ACHN (cell line): ENCODE results near the gene MDH2.
A peak's percentile ranks its signal among the peaks of the same experiment; 100 is the strongest.
"Not testable (repeated sequence)": the region's sequence is repeated elsewhere in the genome, so short reads cannot be mapped to it uniquely, and the experiment has no call there.

Experiments
- DNase-seq: peaks from one replicate; pipeline ENCODE4 v3.0.0-alpha.2; 2015
- in situ Hi-C: cut with HindIII; loops from 2 replicates; pipeline ENCODE4 v1.10.0; 2017; ENCODE audit warnings: low sequenced_read_pairs, low pct_ligation_motif_present, low pct_unique_long_range_greater_than_20kb

Gene MDH2

GRCh38 chr7:76040126-76040525 lies 7.8 kb upstream of the MDH2 start:
- no peak for DNase-seq

DNA sequence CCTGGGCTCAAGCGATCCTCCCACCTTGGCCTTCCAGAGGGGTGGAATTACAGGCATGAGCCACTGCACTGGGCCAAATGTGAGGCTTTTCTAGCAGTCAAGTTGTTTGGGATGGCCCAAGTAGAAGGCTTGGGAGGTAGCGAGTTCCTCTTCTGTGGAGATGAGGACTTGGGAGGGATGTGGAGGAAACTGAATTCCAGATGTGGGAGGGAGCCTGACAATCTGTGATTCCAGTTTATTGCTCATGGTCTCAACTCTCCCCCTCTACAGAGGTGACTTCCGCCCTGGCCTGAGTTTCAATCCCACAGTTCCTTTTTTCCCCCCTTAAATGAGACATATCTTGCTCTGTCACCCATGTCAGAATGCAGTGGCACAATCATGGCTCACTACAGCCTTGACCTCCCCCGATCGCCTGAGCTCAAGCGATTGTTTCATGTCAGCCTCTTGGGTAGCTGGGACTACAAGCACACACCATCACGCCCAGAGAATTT lies 3.5 kb upstream of the MDH2 start:
- no peak for DNase-seq
- in situ Hi-C loops = no loop called here

More at GRCh38 chr7:76040126-76040525, 7.8 kb upstream of the MDH2 start:
- in situ Hi-C loops = no loop called here

- in situ Hi-C loops = no loop called here
- peak; percentile 30 for DNase-seq
Observed at GRCh38 chr7:76047305-76047810, 548 bp upstream of the MDH2 start.

DNA sequence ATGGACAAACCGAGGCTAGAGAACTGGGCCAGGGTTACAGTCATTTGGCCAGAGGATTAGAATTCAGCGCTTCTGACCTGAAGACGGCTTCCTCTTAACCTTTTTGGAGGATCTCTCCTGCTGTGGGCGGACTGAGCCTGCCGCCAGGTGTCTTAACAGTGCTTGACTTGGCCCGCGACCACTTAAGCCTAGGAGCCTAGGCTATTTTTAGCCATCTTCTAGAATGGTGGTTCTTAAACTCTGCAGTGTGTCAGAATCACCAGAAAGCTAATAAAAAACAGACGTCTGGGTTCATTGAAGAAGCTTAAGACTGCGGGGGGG lies 722 bp downstream of the MDH2 start:
- in situ Hi-C loops = no loop called here
- DNase-seq = no peak

DNA sequence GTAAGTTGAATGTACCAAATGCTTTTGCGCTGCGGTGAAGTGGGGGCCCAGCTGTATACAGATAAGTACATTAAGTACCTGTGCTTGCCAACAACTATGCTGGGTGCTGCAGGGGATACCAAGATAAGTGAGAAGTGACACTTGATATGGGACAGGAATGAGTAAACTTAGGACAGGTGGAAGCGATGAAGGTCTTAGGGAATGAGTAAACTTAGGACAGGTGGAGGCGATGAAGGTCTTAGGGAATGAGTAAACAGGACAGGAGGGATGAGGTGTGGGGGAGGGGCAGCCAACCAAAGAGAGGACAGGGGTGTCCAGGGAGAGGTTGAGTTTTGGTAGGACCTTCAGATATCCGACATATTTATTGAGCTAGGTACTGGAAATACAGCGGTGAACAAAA lies 1.4 kb downstream of the MDH2 start:
- in situ Hi-C loops = no loop called here
- no peak for DNase-seq

- DNase-seq = no peak
- in situ Hi-C loops = no loop called here
Observed at GRCh38 chr7:76050545-76050944, 2.6 kb downstream of the MDH2 start.

- in situ Hi-C loops = no loop called here
- DNase-seq = no peak
Observed at GRCh38 chr7:76051840-76052239, 3.9 kb downstream of the MDH2 start.

- not testable (repeated sequence) for DNase-seq
Observed at GRCh38 chr7:76052681-76053080, 4.8 kb downstream of the MDH2 start.

DNA sequence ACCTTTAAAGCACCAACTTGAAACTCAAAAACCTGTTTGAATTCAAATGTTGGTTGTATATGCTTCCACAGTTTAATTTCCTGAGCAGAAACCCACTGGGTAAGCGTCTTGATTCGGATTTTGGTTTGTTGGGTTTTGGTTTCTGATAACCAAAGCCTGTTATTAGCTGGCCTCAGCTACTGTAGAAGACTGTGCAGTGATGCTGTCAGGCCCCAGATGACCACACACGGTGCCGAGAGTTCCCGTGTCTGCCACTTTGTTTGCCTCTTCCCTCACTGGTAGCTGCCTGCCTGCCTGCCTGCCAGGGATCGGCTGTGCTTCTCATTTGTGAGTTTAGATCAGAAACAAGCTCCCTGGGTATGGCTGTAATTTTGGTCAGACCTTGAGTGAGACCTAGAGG lies 5.6 kb downstream of the MDH2 start:
- no peak for DNase-seq
- in situ Hi-C loops = no loop called here

More at GRCh38 chr7:76052681-76053080, 4.8 kb downstream of the MDH2 start:
- in situ Hi-C loops = not testable (repeated sequence)

DNA sequence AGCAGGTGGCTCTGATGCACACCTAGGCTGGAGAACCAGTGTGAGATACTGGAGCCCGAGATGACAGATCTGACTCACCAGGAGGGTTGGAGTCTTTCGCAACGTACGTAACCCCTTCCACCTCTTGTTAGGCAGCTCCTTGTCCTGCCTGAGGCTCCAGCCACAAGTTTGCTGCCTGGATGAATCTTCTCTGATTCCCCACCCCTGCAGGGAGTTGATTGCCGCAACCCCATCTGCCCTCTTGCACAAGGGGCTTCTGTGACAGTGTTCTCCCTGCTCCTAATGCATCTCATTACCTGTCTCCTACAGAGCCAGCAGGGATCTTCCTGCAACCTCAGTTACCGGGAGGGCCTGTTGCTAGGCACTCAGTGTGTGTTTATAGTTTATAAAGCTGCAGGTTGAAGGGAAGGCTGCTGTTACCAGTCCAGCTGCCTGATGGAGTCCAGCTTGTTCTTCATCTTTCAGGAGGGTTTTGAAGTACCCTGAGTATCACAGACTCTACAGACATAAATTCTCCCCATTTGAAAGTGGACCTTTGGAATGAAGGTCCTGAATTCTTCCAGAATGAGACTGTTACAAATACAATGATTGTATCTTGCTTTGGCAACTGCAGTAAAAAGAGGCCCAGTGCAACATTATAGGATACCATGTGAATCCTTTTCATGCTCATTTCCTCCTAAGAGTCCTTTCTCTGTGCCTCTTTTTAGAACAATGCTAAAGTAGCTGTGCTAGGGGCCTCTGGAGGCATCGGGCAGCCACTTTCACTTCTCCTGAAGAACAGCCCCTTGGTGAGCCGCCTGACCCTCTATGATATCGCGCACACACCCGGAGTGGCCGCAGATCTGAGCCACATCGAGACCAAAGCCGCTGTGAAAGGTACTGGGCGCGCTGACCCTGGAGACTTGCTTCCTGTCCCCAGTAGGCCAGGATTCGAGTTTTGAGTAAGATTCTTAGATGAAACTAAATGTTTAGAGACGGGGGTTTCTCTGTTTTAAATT lies 6.5 kb downstream of the MDH2 start:
- peak; percentile 91 for DNase-seq
- in situ Hi-C loops = no loop called here

GRCh38 chr7:76056241-76056640 lies 8.3 kb downstream of the MDH2 start:
- no peak for DNase-seq
- in situ Hi-C loops = no loop called here

- in situ Hi-C loops = no loop called here
Observed at GRCh38 chr7:76057103-76057812, 9.4 kb downstream of the MDH2 start.

DNA sequence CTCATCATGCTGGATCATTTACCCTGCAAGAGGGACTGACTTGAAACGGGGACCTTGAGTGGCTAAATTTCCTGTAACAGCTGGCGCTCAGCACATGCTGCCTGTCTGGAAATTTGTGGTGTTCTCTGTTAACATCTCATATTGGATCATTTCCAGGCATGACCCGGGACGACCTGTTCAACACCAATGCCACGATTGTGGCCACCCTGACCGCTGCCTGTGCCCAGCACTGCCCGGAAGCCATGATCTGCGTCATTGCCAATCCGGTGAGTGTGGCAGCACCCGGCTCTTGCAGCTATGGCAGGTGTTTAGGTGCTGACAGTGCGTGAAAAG lies 9.9 kb downstream of the MDH2 start:
- in situ Hi-C loops = no loop called here
- no peak for DNase-seq

More at GRCh38 chr7:76057103-76057812, 9.4 kb downstream of the MDH2 start:
- no peak for DNase-seq

DNA sequence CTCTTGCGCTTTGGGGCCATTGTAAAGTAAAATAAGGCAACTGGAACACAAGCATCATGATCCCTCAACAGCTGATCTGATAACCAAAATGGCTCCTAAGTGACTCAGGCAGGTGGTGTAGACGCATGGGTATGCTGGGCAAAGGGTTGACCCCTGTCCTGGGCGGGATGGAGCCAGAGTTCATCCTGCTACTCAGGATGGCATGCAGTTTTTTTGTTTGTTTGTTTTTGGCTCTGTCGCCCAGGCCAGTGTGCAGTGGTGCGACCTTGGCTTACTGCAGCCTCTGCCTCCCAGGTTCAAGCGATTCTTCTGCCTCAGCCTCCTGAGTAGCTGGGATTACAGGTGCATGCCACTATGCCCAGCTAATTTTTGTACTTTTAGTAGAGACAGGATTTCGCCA lies 10.8 kb downstream of the MDH2 start:
- in situ Hi-C loops, DNase-seq: not testable (repeated sequence)

DNA sequence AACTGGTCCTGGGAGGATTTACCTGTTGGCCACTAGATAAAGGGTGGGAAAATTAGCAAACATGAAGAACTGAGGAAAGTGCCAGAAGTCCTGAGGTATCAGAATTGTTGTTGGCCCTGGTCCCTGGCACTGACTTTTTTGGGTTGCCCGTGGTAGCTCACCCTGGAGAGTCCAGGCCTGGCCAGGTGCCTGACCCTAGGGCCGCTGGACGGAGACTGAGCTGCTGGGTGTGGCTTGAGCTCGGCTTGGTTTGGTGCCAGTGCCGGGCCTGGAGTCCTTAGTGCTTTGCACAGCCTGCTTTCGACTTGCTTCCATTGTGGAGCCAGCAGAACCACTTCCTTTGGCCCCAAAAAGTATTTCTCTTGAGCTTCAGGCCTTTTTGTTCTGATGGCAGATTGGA lies 12.9 kb downstream of the MDH2 start:
- DNase-seq = no peak
- in situ Hi-C loops = no loop called here

GRCh38 chr7:76062254-76062653 lies 14.3 kb downstream of the MDH2 start:
- no peak for DNase-seq
- in situ Hi-C loops = no loop called here

- in situ Hi-C loops = no loop called here
Observed at GRCh38 chr7:76063114-76063513, 15.2 kb downstream of the MDH2 start.

DNA sequence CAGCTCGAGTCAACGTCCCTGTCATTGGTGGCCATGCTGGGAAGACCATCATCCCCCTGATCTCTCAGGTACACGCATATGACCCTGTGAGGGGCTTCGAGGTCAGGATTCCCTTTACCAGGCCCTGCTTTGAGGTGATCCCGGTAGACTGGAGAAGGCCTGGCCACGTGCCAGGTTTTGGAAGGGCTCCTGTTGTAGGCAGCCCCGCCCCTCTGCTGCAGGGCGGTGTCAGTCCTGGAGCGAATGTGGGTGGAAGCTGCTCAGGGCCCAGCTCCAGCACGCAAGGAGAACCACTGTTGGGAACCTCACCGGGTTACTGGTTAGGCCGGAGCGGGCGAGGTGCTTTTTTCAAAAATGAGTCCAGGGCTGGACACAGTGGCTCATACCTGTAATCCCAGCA lies 15.6 kb downstream of the MDH2 start:
- in situ Hi-C loops = no loop called here
- DNase-seq = no peak

More at GRCh38 chr7:76063114-76063513, 15.2 kb downstream of the MDH2 start:
- no peak for DNase-seq

DNA sequence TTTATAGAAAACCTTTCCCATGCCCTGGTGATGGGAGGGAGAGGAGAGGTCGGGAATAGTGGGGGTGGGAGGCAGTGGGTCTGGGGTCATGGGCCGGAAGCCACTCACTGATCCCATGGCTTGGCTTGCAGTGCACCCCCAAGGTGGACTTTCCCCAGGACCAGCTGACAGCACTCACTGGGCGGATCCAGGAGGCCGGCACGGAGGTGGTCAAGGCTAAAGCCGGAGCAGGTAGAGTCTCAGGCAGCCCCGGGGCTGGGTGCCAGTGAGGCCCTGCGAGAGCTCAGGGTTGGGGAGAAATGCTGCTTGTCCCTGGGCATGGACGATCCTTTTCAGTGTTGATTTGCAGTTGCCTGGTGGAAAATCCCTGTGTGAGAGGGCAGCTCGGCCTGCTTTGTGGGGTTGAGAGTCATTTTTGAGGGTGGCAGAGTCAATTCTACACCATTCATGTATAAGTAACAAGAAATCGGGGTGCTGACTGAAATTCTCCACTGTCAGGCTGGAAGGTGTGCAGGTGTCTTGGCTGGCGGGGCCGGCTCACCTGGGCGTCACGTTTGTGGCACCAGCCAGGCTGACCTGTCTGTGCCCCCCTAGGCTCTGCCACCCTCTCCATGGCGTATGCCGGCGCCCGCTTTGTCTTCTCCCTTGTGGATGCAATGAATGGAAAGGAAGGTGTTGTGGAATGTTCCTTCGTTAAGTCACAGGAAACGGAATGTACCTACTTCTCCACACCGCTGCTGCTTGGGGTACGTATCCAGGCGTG lies 16.5 kb downstream of the MDH2 start:
- no peak for DNase-seq
- in situ Hi-C loops = no loop called here
